Sigmoid colon (tissue), 4 donors: ENCODE data around the gene AK8.

Source experiments
- CTCF ChIP-seq, 4 experiments: fragments of 450-650 bp in 3 of 4; fragments of 200-600 bp in 1 of 4; IDR thresholded peaks; one replicate each; pipeline ENCODE4 v1.5.1; 2016 to 2019; ENCODE audit warnings: antibody characterized with exemption in 4 of 4, mild to moderate bottlenecking in 3 of 4, moderate library complexity in 2 of 4
- EP300 ChIP-seq, 4 donors: sonication (generic); formaldehyde crosslinking; IDR thresholded peaks; one replicate each; pipeline ENCODE4 v1.6.1; 2017; ENCODE audit warnings: antibody characterized with exemption in 4 of 4
- POLR2A ChIP-seq, 2 donors: fragments of 450-650 bp; IDR thresholded peaks; one replicate each; pipeline ENCODE4 v1.6.1; 2016; ENCODE audit warnings: antibody characterized with exemption in 2 of 2, mild to moderate bottlenecking in 2 of 2, moderate library complexity in 2 of 2

DNA sequence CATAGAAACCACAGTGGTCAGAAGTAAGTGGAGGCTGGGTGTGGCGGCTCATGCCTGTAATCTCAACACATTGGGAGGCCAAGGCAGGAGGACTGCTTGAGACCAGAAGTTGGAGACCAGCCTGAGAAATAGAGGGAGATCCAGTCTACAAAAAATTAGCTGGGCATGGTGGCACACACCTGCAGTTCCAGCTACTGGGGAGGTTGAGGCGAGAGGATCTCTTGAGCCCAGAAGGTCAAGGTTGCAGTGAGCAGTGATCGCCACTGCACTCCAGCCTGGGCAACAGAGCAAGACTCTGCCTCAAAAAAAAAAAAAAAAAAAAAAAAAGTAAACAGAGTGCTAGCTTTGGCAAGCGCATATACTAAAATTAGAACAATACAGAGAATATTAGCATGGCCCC is 24.6 kb downstream of the AK8 start:
- TF ChIP-seq CTCF (IDR thresholded peaks at IDR 0.05), result no peak
- no peak for TF ChIP-seq POLR2A (IDR thresholded peaks at IDR 0.05)
- TF ChIP-seq EP300 (IDR thresholded peaks at IDR 0.05), result no peak
